BE2C (cell line): ENCODE data around the gene HES4.

ENCODE experiments used
- DNase-seq: peaks from one replicate; pipeline ENCODE4 v3.0.0-alpha.2; 2020
- H3K27me3 ChIP-seq: fragments of 250-450 bp; sonication (Bioruptor Pico); 2 replicates; pipeline ENCODE4 v1.5.1; 2020; ENCODE audit warnings: mild to moderate bottlenecking
- H3K36me3 ChIP-seq: fragments of 250-450 bp; sonication (Bioruptor Pico); 2 replicates; pipeline ENCODE4 v1.5.1; 2020; ENCODE audit warnings: mild to moderate bottlenecking
- H3K4me1 ChIP-seq: fragments of 250-450 bp; sonication (Bioruptor Pico); 2 replicates; pipeline ENCODE4 v1.5.1; 2020
- H3K4me3 ChIP-seq: 2 replicates; pipeline ENCODE4 v1.5.1; 2011; ENCODE audit warnings: low read depth, low read length
- H3K9me3 ChIP-seq: fragments of 250-450 bp; sonication (Bioruptor Pico); 2 replicates; pipeline ENCODE4 v1.5.1; 2020
- CTCF ChIP-seq: IDR thresholded peaks from 2 replicates; pipeline ENCODE4 v1.5.1; 2012; ENCODE audit warnings: mild to moderate bottlenecking, low read depth, low read length

Gene HES4

GRCh38 chr1:967466-968343, 32.2 kb downstream of the HES4 start:
- Histone ChIP-seq H3K4me3 (no peak overlapping the region), H3K9me3 (no peaks in the 10 kb centered on the region), H3K36me3 (peaks cover 16% of the 10 kb centered on the region), H3K27me3 (peaks cover 23% of the 10 kb centered on the region), H3K4me1 (peaks cover 4% of the 10 kb centered on the region)
- no peak for TF ChIP-seq CTCF
- DNase-seq: no peak

DNA sequence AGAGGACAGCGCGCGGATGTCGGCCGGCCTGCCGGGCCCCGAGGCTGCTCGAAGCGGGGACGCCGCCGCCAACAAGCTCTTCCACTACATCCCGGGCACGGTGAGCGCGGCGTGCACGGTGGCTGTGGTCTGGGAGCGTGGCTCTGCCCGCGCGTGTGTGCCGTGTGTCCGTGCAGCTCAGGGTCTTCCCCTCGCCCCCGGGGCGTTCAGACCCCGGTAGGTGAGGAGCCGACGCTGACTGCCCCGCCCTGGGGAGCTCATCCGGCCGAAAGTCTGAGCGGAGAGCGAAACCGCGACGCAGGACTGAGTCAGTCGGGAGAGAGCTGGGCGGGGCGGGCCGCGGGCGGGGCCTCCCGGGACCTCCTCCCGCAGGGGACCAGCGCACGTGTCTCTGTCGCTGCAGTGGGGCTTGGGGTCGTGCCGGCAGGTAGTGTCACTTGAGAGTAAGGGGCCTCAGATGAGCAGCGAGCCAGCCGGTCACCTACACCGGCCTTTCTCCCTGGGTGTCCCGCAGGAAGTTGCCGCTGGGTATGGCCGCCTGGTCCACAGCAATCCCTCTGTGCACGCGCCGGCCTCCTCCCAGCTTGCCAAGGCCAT, 33.1 kb downstream of the HES4 start:
- TF ChIP-seq CTCF: no peak
- peaks cover 17% of the 10 kb centered on the region for H3K27me3 ChIP-seq

DNA sequence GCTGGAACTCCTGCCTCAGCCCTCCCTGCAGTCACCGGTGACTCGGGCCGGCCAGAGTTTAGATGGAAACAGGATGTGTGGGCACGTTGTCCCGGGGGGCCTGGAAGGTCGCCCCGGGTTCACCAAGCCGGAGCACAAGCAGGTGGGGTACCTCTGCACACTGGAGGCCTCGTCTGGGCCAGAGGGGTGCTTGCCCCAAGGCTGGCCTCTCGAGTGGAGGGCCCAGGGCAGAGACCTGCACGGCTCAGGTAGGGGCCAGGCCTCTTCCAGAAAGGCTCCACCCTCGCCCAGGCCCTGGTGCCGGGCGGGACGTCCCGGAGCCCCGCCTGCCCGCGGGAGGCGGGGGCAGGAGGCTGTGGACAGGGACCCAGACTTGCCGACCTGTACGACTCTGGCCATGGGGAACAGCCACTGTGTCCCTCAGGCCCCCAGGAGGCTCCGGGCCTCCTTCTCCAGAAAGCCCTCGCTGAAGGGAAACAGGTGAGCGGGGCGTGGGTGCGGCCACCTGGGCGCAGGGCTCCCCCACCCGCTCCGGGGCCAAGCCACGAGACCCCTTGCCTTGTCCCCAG, 33.7 kb downstream of the HES4 start, which contains the start of gene PLEKHN1:
Gene PLEKHN1, plus strand, starts transcription at position 348 of the 569 bp plus-strand sequence. Its CDS starts 50 bp downstream, at position 398.
- TF ChIP-seq CTCF: no peak
- DNase-seq: no peak
- Histone ChIP-seq H3K27me3 (peaks cover 12% of the 10 kb centered on the region), H3K4me1 (peaks cover 4% of the 10 kb centered on the region), H3K4me3 (peak within 1 kb of the TSS; percentile 47), H3K36me3 (peaks cover 21% of the 10 kb centered on the region), H3K9me3 (no peaks in the 10 kb centered on the region)

More for the DNA sequence above, 33.1 kb downstream of the HES4 start:
- peak overlapping the region; percentile 47 for H3K4me3 ChIP-seq
- DNase-seq: peak; percentile 65
- H3K36me3 ChIP-seq: peaks cover 21% of the 10 kb centered on the region
- H3K4me1 ChIP-seq: peaks cover 4% of the 10 kb centered on the region
- no peaks in the 10 kb centered on the region for H3K9me3 ChIP-seq

DNA sequence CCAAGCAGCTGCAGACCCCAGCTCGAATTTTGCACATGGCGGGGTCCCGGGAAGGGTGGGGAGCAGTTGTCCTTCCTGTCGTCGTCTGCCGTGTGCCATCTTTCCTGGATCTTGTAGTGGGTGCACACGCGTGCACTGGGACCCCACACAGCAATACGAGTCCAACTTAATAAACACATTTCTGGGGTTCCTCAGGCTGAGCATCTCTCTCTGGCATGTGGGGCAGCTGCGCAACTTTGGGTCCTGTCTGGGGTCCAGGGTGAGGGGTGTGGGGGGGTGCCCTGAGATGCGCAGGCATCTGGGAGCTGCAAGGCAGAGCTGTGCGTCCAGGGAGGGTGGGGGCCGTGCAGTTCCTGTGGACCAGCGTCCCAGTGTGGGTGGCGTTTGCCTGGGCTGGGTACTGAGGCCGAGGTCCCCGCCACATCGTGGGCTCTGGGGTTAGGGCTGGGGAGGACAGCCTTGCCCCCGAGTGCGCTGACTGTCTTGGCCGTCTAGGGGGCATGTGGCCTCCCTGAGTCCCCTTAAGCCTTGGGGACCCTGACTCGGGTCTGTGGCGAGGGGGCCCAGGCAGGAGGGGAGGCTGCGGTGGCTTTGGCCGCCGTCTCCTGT, 34.3 kb downstream of the HES4 start:
- Histone ChIP-seq H3K4me1 (peaks cover 4% of the 10 kb centered on the region), H3K27me3 (peaks cover 8% of the 10 kb centered on the region), H3K9me3 (no peaks in the 10 kb centered on the region), H3K4me3 (no peak overlapping the region), H3K36me3 (peaks cover 21% of the 10 kb centered on the region)
- no peak for TF ChIP-seq CTCF
- no peak for DNase-seq

GRCh38 chr1:964691-965525, 35.0 kb downstream of the HES4 start:
- Histone ChIP-seq H3K9me3 (no peaks in the 10 kb centered on the region), H3K36me3 (peaks cover 21% of the 10 kb centered on the region), H3K4me1 (peaks cover 4% of the 10 kb centered on the region), H3K27me3 (0 out of 2 replicates have a peak, but pooled peaks cover 3% of the 10 kb centered on the region), H3K4me3 (no peak overlapping the region)
- TF ChIP-seq CTCF: no peak
- DNase-seq: no peak
